ENCODE results near the gene CHD2. TPM values are rescaled to one million over a fixed set of nuclear protein-coding genes. Genes with fewer than 3 reads are reported as not detected.

CHD2 gene
- total and polyA plus RNA-seq, 4 donors = 13.9 to 90.2 (median 49.4) TPM

GRCh38 chr15:92979011-92979701, 79.0 kb downstream of the CHD2 start:
- Histone ChIP-seq H3K4me3 (ENCODE audit: low read depth in 1 of 3, low read length in 3 of 3) (no peak overlapping the region), H3K27ac (ENCODE audit: low read depth in 1 of 2, low read length in 2 of 2) (no peak overlapping the region)

GRCh38 chr15:92981333-92981732, 81.2 kb downstream of the CHD2 start:
- 91% methylated on average over 8 of the region's 8 CpGs for WGBS

More at GRCh38 chr15:92979011-92979701, 79.0 kb downstream of the CHD2 start:
- TF ChIP-seq HNF4G (IDR thresholded peaks at IDR 0.05) = no peak
- TF ChIP-seq, protein P1, sequence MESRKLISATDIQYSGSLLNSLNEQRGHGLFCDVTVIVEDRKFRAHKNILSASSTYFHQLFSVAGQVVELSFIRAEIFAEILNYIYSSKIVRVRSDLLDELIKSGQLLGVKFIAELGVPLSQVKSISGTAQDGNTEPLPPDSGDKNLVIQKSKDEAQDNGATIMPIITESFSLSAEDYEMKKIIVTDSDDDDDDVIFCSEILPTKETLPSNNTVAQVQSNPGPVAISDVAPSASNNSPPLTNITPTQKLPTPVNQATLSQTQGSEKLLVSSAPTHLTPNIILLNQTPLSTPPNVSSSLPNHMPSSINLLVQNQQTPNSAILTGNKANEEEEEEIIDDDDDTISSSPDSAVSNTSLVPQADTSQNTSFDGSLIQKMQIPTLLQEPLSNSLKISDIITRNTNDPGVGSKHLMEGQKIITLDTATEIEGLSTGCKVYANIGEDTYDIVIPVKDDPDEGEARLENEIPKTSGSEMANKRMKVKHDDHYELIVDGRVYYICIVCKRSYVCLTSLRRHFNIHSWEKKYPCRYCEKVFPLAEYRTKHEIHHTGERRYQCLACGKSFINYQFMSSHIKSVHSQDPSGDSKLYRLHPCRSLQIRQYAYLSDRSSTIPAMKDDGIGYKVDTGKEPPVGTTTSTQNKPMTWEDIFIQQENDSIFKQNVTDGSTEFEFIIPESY (IDR thresholded peaks at IDR 0.05) = no peak
- DNase-seq (ENCODE audit: low spot score) = no peak
- no peaks in the 10 kb centered on the region for H3K4me1 ChIP-seq (ENCODE audit: control insufficient read depth in 4 of 4, insufficient read depth in 4 of 4, low read length in 3 of 4)
- WGBS = 96% methylated on average over 5 of the region's 5 CpGs
- H3K9ac ChIP-seq (ENCODE audit: low read depth in 1 of 2, low read length in 2 of 2) = no peak overlapping the region
- no peaks in the 10 kb centered on the region for H3K9me3 ChIP-seq (ENCODE audit: control insufficient read depth in 4 of 4, low read length in 3 of 4)
- peaks cover 15 to 81% (median 73%) of the 10 kb centered on the region in 4 donors for H3K36me3 ChIP-seq (ENCODE audit: control insufficient read depth in 4 of 4, insufficient read depth in 3 of 4, low read depth in 1 of 4, low read length in 3 of 4)
- no peaks in the 10 kb centered on the region for H3K27me3 ChIP-seq (ENCODE audit: control insufficient read depth in 4 of 4, insufficient read depth in 4 of 4, low read length in 3 of 4)

More at GRCh38 chr15:92981333-92981732, 81.2 kb downstream of the CHD2 start:
- no peaks in the 10 kb centered on the region for H3K27me3 ChIP-seq (ENCODE audit: control insufficient read depth in 4 of 4, insufficient read depth in 4 of 4, low read length in 3 of 4)
- DNase-seq (ENCODE audit: low spot score) = no peak
- TF ChIP-seq CTCF (IDR thresholded peaks at IDR 0.05; ENCODE audit: low read depth, low read length, missing input control) (no peak), EGR1 (IDR thresholded peaks at IDR 0.05; ENCODE audit: low read depth in 2 of 2) (no peak), FOXA1 (IDR thresholded peaks at IDR 0.05) (no peak), RAD21 (IDR thresholded peaks at IDR 0.05) (no peak), YY1 (IDR thresholded peaks at IDR 0.05) (no peak), HNF4G (IDR thresholded peaks at IDR 0.05) (no peak), NR2F2 (IDR thresholded peaks at IDR 0.05) (no peak), HNF4A (conservative IDR thresholded peaks at IDR 0.05) (no peak), GABPA (IDR thresholded peaks at IDR 0.05 in 1 of 2, conservative IDR thresholded peaks at IDR 0.05 in 1 of 2) (no peak), JUND (IDR thresholded peaks at IDR 0.05) (no peak), ATF3 (IDR thresholded peaks at IDR 0.05) (no peak), SP1 (IDR thresholded peaks at IDR 0.05) (no peak), MAX (IDR thresholded peaks at IDR 0.05) (no peak), RXRA (IDR thresholded peaks at IDR 0.05) (no peak), TAF1 (conservative IDR thresholded peaks at IDR 0.05) (no peak), FOXA2 (IDR thresholded peaks at IDR 0.05) (no peak)
- TF ChIP-seq, protein P1 (IDR thresholded peaks at IDR 0.05) = no peak
- no peaks in the 10 kb centered on the region for H3K4me1 ChIP-seq (ENCODE audit: control insufficient read depth in 4 of 4, insufficient read depth in 4 of 4, low read length in 3 of 4)
- no peaks in the 10 kb centered on the region for H3K9me3 ChIP-seq (ENCODE audit: control insufficient read depth in 4 of 4, low read length in 3 of 4)
- H3K36me3 ChIP-seq (ENCODE audit: control insufficient read depth in 4 of 4, insufficient read depth in 3 of 4, low read depth in 1 of 4, low read length in 3 of 4) = peaks cover 19 to 84% (median 74%) of the 10 kb centered on the region in 4 donors
- H3K9ac ChIP-seq (ENCODE audit: low read depth in 1 of 2, low read length in 2 of 2) = no peak overlapping the region
- H3K4me3 ChIP-seq (ENCODE audit: low read depth in 1 of 3, low read length in 3 of 3) = no peak overlapping the region
- no peak overlapping the region for H3K27ac ChIP-seq (ENCODE audit: low read depth in 1 of 2, low read length in 2 of 2)
